GM19438 (cell line): ENCODE results near the gene UBE2D2.

Experiments
- ATAC-seq: cut with Tn5 transposase; IDR thresholded peaks from one replicate; pipeline ENCODE4 v1.9.1; 2021; ENCODE audit warnings: low read depth; ENCODE audit not compliant: unreplicated experiment

The UBE2D2 gene

GRCh38 chr5:139633295-139634027 lies 72.3 kb downstream of the UBE2D2 start:
- no peak for ATAC-seq

DNA sequence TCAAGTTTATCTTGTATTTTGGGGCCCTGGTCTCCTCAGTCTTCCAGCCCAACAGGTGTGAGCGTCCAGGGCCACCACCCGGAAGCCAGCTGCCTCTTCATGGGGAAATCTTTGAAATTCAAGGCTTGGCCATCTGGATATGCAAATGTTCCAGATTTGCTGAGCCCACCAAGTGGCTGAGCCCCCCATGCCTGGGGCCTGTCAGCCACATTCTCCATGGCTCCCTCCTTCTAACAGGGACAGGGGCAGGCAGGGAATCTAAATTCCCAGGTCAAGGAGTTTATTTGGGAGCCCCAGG lies 72.8 kb downstream of the UBE2D2 start:
- ATAC-seq = no peak

DNA sequence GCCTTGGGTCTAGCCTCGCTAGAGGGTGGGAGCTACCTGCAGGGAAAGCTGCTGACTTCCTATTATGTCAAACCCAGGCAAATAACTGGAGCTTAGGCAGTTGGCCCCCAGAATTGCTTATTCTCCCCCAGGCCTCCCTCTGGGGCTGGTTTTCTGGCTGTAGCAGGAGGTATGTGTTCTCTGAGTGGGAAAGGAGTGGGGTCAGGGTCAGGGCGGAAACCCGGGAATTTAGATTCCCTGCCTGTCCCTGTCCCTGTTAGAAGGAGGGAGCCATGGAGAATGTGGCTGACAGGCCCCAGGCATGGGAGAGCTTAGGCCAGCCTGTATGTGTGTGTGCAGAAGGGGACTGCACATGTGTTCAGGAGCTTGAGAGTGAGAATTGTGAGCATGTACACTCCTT lies 73.4 kb downstream of the UBE2D2 start:
- no peak for ATAC-seq

DNA sequence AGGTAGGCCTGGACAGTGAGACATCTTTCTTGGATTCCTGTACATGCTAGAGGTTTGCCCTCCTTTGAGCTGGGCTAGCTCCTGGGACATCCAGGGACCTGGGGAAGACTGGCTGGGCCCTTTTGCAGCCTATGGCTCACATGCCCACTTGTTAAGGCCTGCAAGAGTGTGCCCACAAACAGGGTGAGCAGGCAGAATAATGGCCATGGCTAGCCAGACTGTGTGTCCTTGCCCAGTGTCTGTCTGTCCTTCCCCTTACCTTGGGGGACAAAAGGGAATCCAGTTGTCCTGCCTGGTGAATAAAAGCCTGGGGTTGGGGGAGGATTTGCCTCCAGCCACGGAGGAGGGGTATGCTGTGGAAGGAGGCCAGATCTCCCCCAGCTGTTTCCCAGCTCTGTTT lies 74.1 kb downstream of the UBE2D2 start:
- ATAC-seq = no peak

DNA sequence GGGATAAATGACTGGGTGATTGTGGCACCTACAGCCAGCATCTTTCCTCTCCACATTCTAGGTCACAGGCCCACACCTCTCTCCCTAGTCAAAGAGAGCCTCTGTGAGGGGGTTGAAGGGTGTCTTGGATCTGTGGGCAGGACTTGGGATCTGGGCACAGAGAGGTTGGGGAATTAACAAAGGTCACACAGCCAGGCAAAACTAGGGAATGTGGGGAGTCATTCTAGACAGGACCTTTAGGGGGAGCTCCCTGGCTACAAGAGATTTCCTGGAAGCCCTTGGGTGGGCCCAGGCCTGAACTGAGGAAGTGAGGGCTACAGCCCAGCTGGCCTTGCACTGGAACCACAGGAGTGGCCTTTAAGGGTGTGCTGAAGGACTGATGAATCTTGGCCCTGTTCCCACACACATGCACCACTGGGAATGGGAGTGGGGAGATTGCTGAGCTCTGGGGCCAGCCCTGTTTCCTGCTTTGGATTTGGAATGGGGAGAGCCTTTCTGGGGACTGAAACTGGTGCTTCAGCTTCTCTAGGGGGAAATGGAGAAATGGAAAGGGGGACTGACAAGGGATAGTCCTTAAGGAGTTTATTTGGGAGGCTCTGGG lies 74.6 kb downstream of the UBE2D2 start:
- ATAC-seq = peak; percentile 29

DNA sequence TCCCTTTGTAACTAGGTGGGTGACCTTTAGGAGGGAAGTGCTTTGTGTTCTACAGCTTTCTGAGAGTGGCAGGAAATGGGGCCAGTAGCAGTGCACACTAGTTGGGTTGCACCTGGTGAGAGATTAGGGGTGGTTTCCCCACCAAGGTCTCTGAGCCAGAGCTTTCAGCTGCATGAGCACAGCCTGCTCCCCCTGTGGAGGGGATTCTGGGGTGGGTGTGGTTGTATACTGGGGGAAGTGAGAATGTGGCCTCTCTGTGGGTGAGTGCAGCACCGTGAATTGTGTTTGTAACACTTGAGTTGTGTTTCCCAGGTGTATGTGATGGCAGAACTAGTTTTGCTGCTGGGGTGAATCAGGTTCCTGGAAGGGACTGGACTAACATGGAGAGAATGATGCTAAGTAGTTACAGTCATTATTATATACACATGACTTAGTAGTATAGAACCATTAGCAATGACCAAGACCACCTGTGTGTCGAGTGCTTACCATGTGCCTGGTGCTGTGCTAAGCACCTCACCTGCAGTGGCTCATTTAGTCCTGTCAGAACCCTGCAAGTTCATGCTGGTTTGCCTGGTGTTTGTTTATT lies 75.2 kb downstream of the UBE2D2 start:
- ATAC-seq = peak; percentile 71

- ATAC-seq = no peak
Measured at GRCh38 chr5:139636975-139637408, 75.9 kb downstream of the UBE2D2 start.

DNA sequence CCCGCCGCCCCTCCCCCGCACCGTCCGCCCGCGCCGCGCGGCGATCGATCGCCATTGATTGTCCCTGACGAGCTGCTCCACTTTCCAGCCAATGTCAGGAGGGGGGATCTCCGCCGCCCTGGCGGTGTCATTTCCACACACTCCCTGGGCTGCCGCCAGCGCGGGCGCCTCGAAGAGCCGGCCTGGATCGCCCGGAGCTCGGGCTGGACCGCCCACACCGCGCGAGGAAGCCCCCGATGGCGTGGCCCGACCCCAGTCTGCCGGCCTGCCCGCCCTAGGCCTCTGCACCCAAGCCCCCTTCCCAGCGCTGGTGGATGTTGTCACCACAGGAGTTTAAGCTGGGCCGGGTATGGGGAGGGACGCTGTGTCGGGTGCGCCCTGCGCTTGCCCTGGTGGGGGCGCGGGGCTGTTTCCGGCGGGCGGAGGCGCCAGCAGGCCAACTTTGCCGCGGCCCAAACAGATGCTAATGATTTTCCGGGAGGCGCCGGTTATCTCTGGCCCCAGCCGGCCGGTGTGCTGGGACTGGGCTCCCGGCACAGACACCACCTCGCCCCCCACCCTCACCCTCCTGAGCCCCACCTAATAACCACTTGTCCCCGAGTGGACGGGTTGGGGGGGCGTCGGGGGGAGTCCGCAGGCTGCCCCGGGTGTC lies 76.4 kb downstream of the UBE2D2 start:
- ATAC-seq = no peak

- ATAC-seq = no peak
Measured at GRCh38 chr5:139638090-139638735, 77.1 kb downstream of the UBE2D2 start.

DNA sequence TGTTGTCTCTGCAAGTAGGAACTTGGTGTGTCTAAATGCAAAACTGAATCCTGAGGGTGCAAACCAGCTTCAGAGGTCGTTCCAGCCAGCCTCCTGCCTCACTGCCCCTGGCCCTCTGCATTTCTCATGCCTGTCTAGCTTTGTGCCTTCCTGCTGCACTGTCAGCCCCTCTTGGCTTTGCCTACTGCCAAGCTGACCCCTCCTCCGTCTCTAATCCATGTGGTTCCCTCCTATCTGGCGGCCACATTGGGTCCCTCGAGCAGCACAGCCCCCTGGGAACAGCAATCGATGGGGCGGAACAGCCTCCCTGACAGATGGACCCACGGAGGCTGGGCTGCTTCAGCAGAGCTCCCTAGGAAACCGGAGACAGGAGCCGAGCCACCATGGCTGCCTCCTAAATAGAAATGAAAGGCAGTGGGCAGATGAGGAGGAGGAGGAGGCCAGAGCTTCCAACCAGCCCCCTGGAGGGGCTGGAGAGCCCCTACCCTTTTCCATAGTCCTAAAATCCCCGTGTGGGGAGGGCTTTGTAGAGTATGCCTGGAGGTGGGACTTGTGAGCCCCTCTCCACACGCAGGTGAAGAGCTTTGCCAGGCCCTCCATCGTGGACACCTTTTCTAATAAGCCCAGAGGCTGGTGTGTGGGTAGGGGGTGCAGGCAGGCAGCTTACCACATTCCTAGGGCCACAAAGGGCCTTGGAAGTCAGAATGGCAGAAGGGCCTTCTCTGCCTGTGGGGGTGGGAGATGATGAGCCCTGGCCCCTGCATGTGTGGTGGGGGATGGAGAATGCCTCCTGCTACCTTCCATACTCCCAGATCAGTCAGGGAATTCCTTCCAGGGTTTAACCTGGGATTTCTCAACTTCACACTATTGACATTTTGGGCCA lies 77.8 kb downstream of the UBE2D2 start:
- ATAC-seq = no peak

GRCh38 chr5:139639619-139640380 lies 78.7 kb downstream of the UBE2D2 start:
- no peak for ATAC-seq

DNA sequence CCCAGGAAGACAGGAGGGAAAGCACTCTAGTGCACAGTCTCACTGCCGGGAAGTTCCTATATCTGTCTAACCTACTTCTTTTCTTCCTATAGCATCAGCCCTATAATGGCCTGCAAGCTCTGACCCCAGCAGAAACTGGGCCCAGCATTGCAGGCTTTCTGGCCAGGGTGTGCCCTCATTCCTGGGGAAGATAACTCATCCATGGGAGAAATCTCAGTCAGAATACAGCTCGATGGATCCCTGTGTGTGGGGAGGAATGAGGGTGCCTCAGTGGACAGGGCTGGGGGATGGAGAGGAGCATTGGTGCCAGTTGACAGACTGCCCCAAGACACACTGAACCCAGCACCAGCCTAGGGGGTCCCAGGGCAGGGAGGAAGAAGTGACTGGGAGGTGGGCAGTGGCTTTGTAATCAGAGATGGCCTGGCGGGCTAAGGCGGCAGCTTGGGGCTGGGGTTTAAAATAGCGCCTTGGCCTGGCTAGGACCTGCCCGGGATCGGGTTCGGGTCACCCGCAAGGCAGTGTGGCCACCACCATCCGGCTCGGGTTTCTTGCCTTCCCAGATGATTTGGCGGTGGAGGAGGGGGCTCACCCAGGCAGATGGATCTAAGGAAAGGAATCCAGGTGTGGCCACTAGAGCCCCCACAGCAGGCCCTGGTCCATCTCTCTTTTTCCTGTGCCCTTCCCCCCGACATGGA lies 79.4 kb downstream of the UBE2D2 start:
- no peak for ATAC-seq

DNA sequence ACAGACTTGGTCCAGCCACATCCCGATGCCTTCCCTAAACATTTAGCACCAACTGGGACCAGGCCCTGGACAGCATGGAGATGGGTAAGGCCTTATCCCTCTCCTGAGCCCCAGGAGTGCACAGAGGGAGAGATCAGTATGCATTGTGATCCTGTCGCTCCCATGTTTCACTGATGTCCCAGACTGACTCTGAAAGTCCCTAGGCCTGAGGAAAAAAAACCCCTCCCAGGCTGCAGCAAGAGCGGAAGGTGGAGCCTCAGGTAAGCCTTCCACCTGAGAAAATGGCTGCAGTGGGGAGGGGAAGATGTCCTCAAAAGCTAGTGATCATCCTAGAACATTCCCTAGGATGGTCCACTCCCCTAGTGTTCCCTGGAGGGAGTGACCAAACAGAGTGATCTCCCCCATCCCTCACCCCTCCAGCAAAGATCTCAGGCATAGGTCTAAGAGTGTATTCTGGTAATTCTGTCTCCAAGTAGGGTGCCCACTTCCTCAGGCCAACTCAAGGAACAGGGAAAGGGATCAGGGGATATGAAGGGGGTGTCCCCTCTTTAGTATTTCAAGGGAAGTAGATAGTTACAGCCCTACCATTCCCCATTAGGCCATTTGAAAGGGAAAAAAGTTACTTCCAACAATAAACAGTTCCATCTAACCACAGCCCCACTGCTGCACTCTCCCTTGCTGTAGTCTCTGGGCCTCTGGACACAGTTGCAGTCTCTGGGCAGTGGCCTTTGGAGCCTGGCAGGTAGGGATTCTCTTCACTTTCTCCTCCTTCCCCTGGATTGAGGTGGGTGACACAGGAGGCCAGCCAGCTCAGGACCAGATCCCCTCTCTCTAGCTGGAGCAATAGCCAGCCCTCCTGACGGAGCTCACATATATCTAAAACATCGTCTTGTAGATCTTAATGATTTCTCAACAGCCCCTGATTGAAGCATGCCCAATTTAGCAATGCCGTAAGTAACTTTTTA lies 80.3 kb downstream of the UBE2D2 start:
- no peak for ATAC-seq

GRCh38 chr5:139642213-139642612 lies 81.1 kb downstream of the UBE2D2 start:
- ATAC-seq = no peak

GRCh38 chr5:139642891-139643871 lies 82.0 kb downstream of the UBE2D2 start:
- no peak for ATAC-seq

DNA sequence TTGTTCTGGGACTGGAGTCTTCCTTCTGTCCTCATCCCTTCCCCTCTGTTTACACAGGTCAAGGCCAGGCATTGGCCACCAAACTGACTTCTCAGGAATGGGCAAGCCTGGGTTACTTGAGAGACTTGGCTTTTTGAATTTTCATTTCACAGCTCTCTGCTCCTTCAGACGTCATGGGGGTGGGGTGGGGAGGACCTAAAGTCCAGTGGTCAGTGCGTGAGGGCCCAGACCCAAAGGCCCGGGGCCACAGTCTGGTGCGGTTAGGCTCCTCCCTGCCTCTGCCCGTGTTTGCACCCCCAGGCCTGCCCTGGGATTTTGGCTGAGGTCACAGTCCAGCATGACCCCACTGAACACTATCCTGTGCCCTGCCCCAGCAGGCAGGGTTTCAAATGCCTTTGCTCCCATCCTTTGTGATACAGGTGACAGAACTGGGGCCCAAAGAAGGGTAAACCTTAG lies 82.9 kb downstream of the UBE2D2 start:
- no peak for ATAC-seq
